C4-2B (cell line): Measurements from ENCODE around the gene DCUN1D3.

Experiments used
- H3K27ac ChIP-seq: fragments of 450-650 bp; 2 replicates; pipeline ENCODE4 v1.5.1; 2017
- CTCF ChIP-seq: fragments of 450-650 bp; conservative IDR thresholded peaks from 2 replicates; pipeline ENCODE4 v1.5.1; 2017; ENCODE audit warnings: mild to moderate bottlenecking
- ZFX ChIP-seq: fragments of 450-650 bp; IDR thresholded peaks from 2 replicates; pipeline ENCODE4 v1.6.1; 2017

DCUN1D3 gene

DNA sequence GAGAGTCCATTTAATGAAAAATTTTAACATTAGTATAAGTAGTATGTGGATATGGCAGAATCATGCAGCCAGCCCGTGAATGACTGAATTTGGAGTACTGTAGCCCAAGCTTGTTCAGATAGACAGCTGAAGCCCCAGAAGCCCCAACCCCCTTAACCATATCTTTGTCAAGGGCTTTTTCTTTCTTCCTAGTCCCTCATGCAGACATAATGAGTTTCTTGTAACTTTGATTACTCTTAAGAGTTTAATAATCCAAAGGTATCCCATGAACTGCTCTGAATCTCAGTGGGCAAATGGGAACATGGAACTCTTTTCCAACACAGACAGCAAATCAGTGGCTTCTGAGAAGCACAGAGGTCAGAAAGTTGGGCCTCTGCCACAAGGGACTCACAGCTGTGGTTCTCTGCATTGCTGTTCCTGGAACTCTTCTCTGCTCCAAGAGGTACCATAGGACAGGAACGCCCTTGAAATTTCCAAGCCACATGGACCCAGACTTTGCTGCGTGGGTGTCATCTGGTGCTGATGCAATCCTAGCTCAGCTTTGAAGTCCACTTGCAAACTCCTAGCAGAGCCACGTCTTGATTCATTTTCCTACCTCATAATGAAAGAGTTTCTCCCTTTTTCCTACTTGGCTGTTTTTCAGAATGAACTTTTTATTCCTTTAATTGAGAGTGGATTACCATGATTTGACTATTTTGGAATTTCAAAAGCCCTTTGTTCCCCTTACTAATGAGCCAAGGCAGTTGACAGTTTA, 18.5 kb upstream of the DCUN1D3 start:
- no peak overlapping the region for H3K27ac ChIP-seq
- TF ChIP-seq ZFX = no peak
- no peak for TF ChIP-seq CTCF

DNA sequence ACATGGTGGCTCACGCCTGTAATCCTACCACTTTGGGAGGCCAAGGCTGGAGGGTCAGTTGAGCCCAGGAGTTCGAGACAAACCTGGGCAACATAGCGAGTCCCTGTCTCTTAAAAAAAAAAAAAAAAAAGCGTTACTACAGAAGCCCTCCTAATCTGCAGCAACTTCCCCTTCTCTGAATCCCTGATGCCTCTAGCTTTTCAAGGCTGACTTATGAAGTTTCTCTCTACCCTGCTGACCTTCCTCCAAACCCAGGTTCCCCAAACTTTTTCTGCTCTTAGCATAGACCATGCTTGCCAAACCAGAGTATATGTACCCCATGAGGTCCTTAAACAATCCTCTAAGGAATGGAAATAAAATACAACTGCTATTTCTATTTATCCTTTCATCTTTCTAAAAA, 16.8 kb upstream of the DCUN1D3 start:
- TF ChIP-seq CTCF = no peak
- no peak for TF ChIP-seq ZFX
- H3K27ac ChIP-seq = no peak overlapping the region

DNA sequence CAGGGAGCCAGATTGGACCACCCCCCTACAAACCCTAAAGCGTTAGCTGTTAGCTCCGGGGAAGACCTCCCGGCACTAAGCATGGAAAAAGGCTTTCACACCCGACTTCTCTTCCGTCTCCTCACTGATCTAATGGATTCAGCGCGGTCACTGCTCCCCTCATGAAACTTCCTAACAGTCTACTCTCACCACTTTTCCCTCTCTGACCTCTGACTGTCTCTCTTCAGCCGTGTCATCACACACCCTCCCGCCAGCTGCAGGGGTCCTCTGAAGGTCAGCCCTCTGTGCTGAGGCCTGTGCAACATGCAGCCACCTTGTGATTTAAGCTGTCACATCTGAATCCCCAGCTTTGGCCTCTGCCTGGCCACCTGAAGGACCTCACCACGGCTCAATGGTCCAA, 16.1 kb upstream of the DCUN1D3 start:
- TF ChIP-seq CTCF (no peak), ZFX (no peak)
- no peak overlapping the region for H3K27ac ChIP-seq

DNA sequence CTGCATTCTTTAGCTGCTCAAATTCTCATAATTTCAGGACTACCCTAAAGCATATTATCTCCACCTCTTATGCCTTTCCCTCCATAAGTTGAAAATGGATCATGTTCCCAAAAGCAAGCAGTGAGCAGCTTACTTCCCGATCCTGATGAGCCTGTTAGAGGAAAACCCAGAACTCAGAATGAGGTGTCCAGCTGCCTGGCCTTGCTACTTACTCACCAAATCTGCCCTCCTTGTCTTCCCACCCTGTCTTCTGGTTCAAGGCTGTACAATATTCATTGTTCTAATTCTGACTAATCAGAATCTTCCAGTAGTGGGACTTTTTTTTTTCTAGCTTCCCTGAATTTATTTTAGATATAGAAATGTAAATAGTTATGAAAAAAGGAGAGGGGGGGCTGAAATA, 11.2 kb upstream of the DCUN1D3 start:
- no peak overlapping the region for H3K27ac ChIP-seq
- TF ChIP-seq CTCF (no peak), ZFX (no peak)

GRCh38 chr16:20910781-20911321, 10.7 kb upstream of the DCUN1D3 start:
- TF ChIP-seq CTCF (no peak), ZFX (no peak)
- H3K27ac ChIP-seq = no peak overlapping the region

- TF ChIP-seq CTCF (no peak), ZFX (no peak)
- no peak overlapping the region for H3K27ac ChIP-seq
These were observed 6.4 kb upstream of the DCUN1D3 start for GRCh38 chr16:20906341-20907255.

DNA sequence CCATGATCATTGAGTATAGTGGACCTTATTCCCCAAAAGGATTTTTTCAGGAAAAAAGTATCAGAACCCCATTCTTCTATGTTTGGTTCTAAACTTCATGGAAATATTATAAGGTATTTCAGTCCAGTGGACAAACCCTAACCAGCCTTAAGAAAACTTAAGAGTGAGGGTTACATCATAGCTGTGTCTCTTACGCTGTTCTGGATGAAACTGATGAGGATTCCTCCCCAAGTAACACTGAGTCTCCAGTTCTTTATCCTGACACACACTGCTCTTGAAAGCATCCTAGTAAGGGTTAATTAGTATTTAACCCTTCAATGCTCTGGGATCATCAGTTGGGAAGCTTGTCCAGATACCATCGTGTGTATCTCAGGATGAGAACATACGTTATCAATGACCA, 5.4 kb upstream of the DCUN1D3 start:
- H3K27ac ChIP-seq = no peak overlapping the region
- no peak for TF ChIP-seq CTCF
- TF ChIP-seq ZFX = no peak
